Measurements from ENCODE around the gene ADAMTS16.

DNA sequence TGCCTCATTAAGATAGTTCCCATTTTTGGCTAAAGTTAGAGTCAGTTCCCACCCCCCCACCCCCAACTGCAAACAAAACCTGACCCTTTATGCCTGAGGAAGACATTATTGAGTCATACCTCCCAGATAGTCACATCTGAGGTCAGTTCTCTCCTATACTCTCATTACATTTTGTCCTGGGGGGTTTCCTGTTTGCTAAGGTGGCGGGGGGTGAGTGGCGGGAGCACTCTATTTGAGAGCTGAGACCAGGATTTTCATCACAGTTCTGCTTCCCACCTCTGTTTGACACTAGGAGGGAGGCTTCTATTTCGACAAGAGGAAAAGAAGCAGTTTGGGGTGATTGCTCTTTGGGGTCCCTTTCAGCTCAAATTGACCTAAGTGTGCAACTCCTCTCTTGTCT, 222.9 kb downstream of the ADAMTS16 start:
- TF ChIP-seq CTCF (IDR thresholded peaks at IDR 0.05; ENCODE audit: low read length) (no peak), EZH2 (IDR thresholded peaks at IDR 0.05; ENCODE audit: borderline replicate concordance, low read length) (no peak)
